BE2C (cell line): ENCODE data around the gene TMEM120B.
A peak's percentile ranks its signal among the peaks of the same experiment; 100 is the strongest.

Source experiments
- DNase-seq: peaks from one replicate; pipeline ENCODE4 v3.0.0-alpha.2; 2020
- H3K27me3 ChIP-seq: fragments of 250-450 bp; sonication (Bioruptor Pico); 2 replicates; pipeline ENCODE4 v1.5.1; 2020; ENCODE audit warnings: mild to moderate bottlenecking
- H3K36me3 ChIP-seq: fragments of 250-450 bp; sonication (Bioruptor Pico); 2 replicates; pipeline ENCODE4 v1.5.1; 2020; ENCODE audit warnings: mild to moderate bottlenecking
- H3K4me1 ChIP-seq: fragments of 250-450 bp; sonication (Bioruptor Pico); 2 replicates; pipeline ENCODE4 v1.5.1; 2020
- H3K4me3 ChIP-seq: 2 replicates; pipeline ENCODE4 v1.5.1; 2011; ENCODE audit warnings: low read depth, low read length
- H3K9me3 ChIP-seq: fragments of 250-450 bp; sonication (Bioruptor Pico); 2 replicates; pipeline ENCODE4 v1.5.1; 2020
- CTCF ChIP-seq: IDR thresholded peaks from 2 replicates; pipeline ENCODE4 v1.5.1; 2012; ENCODE audit warnings: mild to moderate bottlenecking, low read depth, low read length

Gene TMEM120B

GRCh38 chr12:121810234-121810817, 97.8 kb downstream of the TMEM120B start:
- Histone ChIP-seq H3K36me3 (peaks cover 63% of the 10 kb centered on the region), H3K4me1 (peaks cover 10% of the 10 kb centered on the region; the same call in 1 of the 2 replicates)
- no peak for TF ChIP-seq CTCF

GRCh38 chr12:121810833-121811433, 98.4 kb downstream of the TMEM120B start:
- Histone ChIP-seq H3K36me3 (peaks cover 65% of the 10 kb centered on the region), H3K4me3 (peak overlapping the region; percentile 53; the same call in 1 of the 2 replicates), H3K27me3 (no peaks in the 10 kb centered on the region), H3K4me1 (peaks cover 10% of the 10 kb centered on the region; the same call in 1 of the 2 replicates), H3K9me3 (no peaks in the 10 kb centered on the region)
- DNase-seq, result no peak
- no peak for TF ChIP-seq CTCF

More at GRCh38 chr12:121810234-121810817, 97.8 kb downstream of the TMEM120B start:
- no peak overlapping the region for H3K4me3 ChIP-seq
- no peaks in the 10 kb centered on the region for H3K27me3 ChIP-seq
- no peak for DNase-seq
- H3K9me3 ChIP-seq, result no peaks in the 10 kb centered on the region

- Histone ChIP-seq H3K9me3 (no peaks in the 10 kb centered on the region), H3K4me3 (peak overlapping the region; percentile 53), H3K36me3 (peaks cover 70% of the 10 kb centered on the region), H3K27me3 (no peaks in the 10 kb centered on the region), H3K4me1 (peaks cover 9% of the 10 kb centered on the region; the same call in 1 of the 2 replicates)
- DNase-seq, result peak; percentile 81
- TF ChIP-seq CTCF, result peak; percentile 78
These were observed 99.1 kb downstream of the TMEM120B start for GRCh38 chr12:121811434-121812319.

GRCh38 chr12:121812320-121812871, 99.8 kb downstream of the TMEM120B start:
- no peak; the same call in 1 of the 2 replicates for TF ChIP-seq CTCF
- H3K4me3 ChIP-seq, result peak overlapping the region; percentile 53
- no peaks in the 10 kb centered on the region for H3K27me3 ChIP-seq
- peak; percentile 61 for DNase-seq
- peaks cover 6% of the 10 kb centered on the region; the same call in 1 of the 2 replicates for H3K4me1 ChIP-seq
- peaks cover 73% of the 10 kb centered on the region for H3K36me3 ChIP-seq
- H3K9me3 ChIP-seq, result no peaks in the 10 kb centered on the region

- Histone ChIP-seq H3K27me3 (no peaks in the 10 kb centered on the region), H3K9me3 (no peaks in the 10 kb centered on the region), H3K4me3 (no peak overlapping the region), H3K36me3 (peaks cover 77% of the 10 kb centered on the region), H3K4me1 (peaks cover 6% of the 10 kb centered on the region; the same call in 1 of the 2 replicates)
- DNase-seq, result no peak
- TF ChIP-seq CTCF, result no peak
These were observed 100.7 kb downstream of the TMEM120B start for GRCh38 chr12:121812921-121813896.
